HCT116 (cell line): ENCODE results near the gene RPL13A.
"Not testable (repeated sequence)": the region's sequence is repeated elsewhere in the genome, so short reads cannot be mapped to it uniquely, and the experiment has no call there.

Experiments used
- CTCF ChIP-seq, 3 experiments: fragments of 200-600 bp in 1 of 3; sonication (generic) in 1 of 3; IDR thresholded peaks in 2 of 3; conservative IDR thresholded peaks in 1 of 3; 2 replicates each; pipeline ENCODE4 v1.5.1; 2012 to 2017; ENCODE audit warnings: low read depth in 2 of 3, low read length in 2 of 3, antibody characterized with exemption in 1 of 3, borderline replicate concordance in 1 of 3, control low read depth in 1 of 3, mild to moderate bottlenecking in 1 of 3, mixed read lengths in 1 of 3, mixed run types in 1 of 3, moderate library complexity in 1 of 3; ENCODE audit not compliant: insufficient read depth in 1 of 3
- FOSL1 ChIP-seq: IDR thresholded peaks from 2 replicates; pipeline ENCODE4 v1.6.1; 2012; ENCODE audit warnings: low read depth
- JUND ChIP-seq: IDR thresholded peaks from 2 replicates; pipeline ENCODE4 v1.6.1; 2012
- POLR2A ChIP-seq: IDR thresholded peaks from 2 replicates; pipeline ENCODE4 v1.7.0; 2011; ENCODE audit warnings: borderline replicate concordance; ENCODE audit not compliant: insufficient read depth, insufficient read length; ENCODE audit errors: extremely low read depth
- SIN3A ChIP-seq: IDR thresholded peaks from 2 replicates; pipeline ENCODE4 v1.6.1; 2012; ENCODE audit warnings: low read depth
- SP1 ChIP-seq: IDR thresholded peaks from 2 replicates; pipeline ENCODE4 v1.6.1; 2012; ENCODE audit warnings: low read depth
- YY1 ChIP-seq: IDR thresholded peaks from 2 replicates; pipeline ENCODE4 v1.6.1; 2011; ENCODE audit warnings: low read length, low read depth, moderate library complexity, mild to moderate bottlenecking; ENCODE audit not compliant: insufficient replicate concordance; ENCODE audit errors: extremely low read depth

GRCh38 chr19:49473501-49473867, 13.9 kb upstream of the RPL13A start:
- TF ChIP-seq POLR2A; CTCF (IDR thresholded peaks at IDR 0.05 in 2 of 3, conservative IDR thresholded peaks at IDR 0.05 in 1 of 3; ENCODE audit: borderline replicate concordance in 1 of 3, insufficient read depth in 1 of 3, low read depth in 2 of 3, low read length in 2 of 3); JUND; SP1; SIN3A; FOSL1; YY1: not testable (repeated sequence)
